Measurements from ENCODE around the gene FRMD4B.

DNA sequence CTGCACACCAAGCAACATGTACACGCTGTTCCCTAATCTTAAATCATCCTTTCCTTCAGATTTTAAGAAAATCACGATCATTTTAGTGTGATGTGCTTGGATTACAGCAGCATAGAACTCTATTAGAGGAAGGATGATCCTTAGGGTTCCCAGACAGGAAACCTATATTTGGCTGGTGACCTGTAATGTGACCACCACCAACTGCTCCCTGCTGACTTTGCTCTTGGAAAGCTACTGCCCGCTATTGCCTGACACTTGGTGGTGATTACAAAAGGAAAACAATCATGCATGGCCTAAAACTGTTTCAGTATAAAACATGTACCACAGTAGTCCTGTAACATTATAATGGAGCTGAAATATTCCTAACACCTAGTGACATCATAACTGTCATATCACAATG is 236.3 kb downstream of the FRMD4B start:
- no peak for TF ChIP-seq EP300 (IDR thresholded peaks at IDR 0.05)
- TF ChIP-seq, protein P1, sequence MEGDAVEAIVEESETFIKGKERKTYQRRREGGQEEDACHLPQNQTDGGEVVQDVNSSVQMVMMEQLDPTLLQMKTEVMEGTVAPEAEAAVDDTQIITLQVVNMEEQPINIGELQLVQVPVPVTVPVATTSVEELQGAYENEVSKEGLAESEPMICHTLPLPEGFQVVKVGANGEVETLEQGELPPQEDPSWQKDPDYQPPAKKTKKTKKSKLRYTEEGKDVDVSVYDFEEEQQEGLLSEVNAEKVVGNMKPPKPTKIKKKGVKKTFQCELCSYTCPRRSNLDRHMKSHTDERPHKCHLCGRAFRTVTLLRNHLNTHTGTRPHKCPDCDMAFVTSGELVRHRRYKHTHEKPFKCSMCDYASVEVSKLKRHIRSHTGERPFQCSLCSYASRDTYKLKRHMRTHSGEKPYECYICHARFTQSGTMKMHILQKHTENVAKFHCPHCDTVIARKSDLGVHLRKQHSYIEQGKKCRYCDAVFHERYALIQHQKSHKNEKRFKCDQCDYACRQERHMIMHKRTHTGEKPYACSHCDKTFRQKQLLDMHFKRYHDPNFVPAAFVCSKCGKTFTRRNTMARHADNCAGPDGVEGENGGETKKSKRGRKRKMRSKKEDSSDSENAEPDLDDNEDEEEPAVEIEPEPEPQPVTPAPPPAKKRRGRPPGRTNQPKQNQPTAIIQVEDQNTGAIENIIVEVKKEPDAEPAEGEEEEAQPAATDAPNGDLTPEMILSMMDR (IDR thresholded peaks at IDR 0.05), result no peak
- TF ChIP-seq POLR2A (IDR thresholded peaks at IDR 0.05), result no peak

Measured in ovary (tissue), 3 donors.